Adrenal gland (tissue), 12 donors: ENCODE data around the gene LRRC56. TPM values are rescaled to one million over a fixed set of nuclear protein-coding genes. Genes with fewer than 3 reads are reported as not detected.
A peak's percentile ranks its signal among the peaks of the same experiment; 100 is the strongest.

ENCODE experiments used
- DNase-seq, 7 donors: peaks; one replicate each; pipeline ENCODE4 v3.0.0-alpha.2; 2019 to 2020
- H3K27ac ChIP-seq, 5 donors: fragments of 200-600 bp; sonication (generic) in 4 of 5; 1 replicate in 3 of 5; 2 replicates in 2 of 5; pipeline versions ENCODE4 v1.5.1 to v1.8.0; 2016 to 2020; ENCODE audit warnings: mild to moderate bottlenecking in 1 of 5
- H3K27me3 ChIP-seq: fragments of 200-600 bp; 2 replicates; pipeline ENCODE4 v1.8.0; 2021
- H3K36me3 ChIP-seq, 2 donors: fragments of 200-600 bp; replicated peaks in 1 of 2; 1 replicate in 1 of 2; 2 replicates in 1 of 2; pipeline versions ENCODE4 v1.5.1 to v1.8.0; 2018 to 2022
- H3K4me1 ChIP-seq, 2 donors: fragments of 200-600 bp; replicated peaks in 1 of 2; 1 replicate in 1 of 2; 2 replicates in 1 of 2; pipeline versions ENCODE4 v1.5.1 to v1.8.0; 2018 to 2021
- H3K4me3 ChIP-seq, 4 donors: fragments of 200-600 bp; sonication (generic) in 3 of 4; one replicate each; pipeline ENCODE4 v1.5.1; 2016 to 2018
- H3K9me3 ChIP-seq, 3 donors: fragments of 200-600 bp; sonication (generic) in 1 of 3; replicated peaks in 1 of 3; 1 replicate in 2 of 3; 2 replicates in 1 of 3; pipeline versions ENCODE4 v1.5.1 to v1.8.0; 2016 to 2021
- CTCF ChIP-seq, 6 experiments: fragments of 450-650 bp in 4 of 6; fragments of 200-600 bp in 2 of 6; sonication (generic) in 1 of 6; IDR thresholded peaks; 1 replicate in 5 of 6; 2 replicates in 1 of 6; pipeline versions ENCODE4 v1.5.1 to v1.8.0; 2016 to 2021; ENCODE audit warnings: antibody characterized with exemption in 6 of 6, mild to moderate bottlenecking in 2 of 6, moderate library complexity in 1 of 6
- POLR2A ChIP-seq, 2 donors: fragments of 450-650 bp; IDR thresholded peaks; one replicate each; pipeline ENCODE4 v1.6.1; 2017; ENCODE audit warnings: antibody characterized with exemption in 2 of 2, mild to moderate bottlenecking in 2 of 2, moderate library complexity in 1 of 2
- WGBS, 4 donors: extraction: QIAGEN DNeasy Blood & Tissue Kit in 2 of 4; methylation state at CpG; one replicate each; pipeline versions ENCODE4 v1.1.5 to v1.1.7; 2013 to 2017; 5-methylcytosine and 5-hydroxymethylcytosine counted together
- intact Hi-C, 2 donors: fragments of 100-400 bp; cut with DNase I; formaldehyde crosslinking; loops; one replicate each; pipeline versions ENCODE4 v1.14.1 to v1.15.0; 2022 to 2023
- polyA plus RNA-seq, 3 donors: library from polyadenylated mRNA; stranded (reverse); fragments of 200-250 nt in 2 of 3; fragments of 350-450 nt in 1 of 3; fragmentation: Illumina TruSeq in 1 of 3; extraction: RNeasy Lipid Tissue Mini Kit (QIAGEN cat#74804) in 1 of 3; gene quantifications; one replicate each; pipeline ENCODE4 v1.2.3, GENCODE V29; 2013 to 2014
- total RNA-seq, 9 donors: library from RNA; depleted of rRNA in 4 of 9; stranded (reverse); fragments of >200 nt in 4 of 9; fragments of 120-200 nt in 1 of 9; fragmentation: NEBNext Ultra II Directional in 1 of 9; extraction: Animal tissue kit (Norgen Biotek cat#: 25700) in 1 of 9; gene quantifications; one replicate each; pipeline versions ENCODE4 v1.1.0 to v1.2.4, GENCODE V29; 2013 to 2023
- donor health status: healthy with polysubstance abuse.
- donor health status: Bipolar disorder and iron deficiency.
- donor health status: DM: yes; HTN: yes; CAD: no.
- donor health status: DM: no; HTN: no; CAD: no.
- donor health status: DM: no; HTN: no; CAD: no.
- donor health status: DM: yes; HTN: yes; CAD: no.

LRRC56 gene
- total and polyA plus RNA-seq, 12 donors: 0.32 to 4.3 (median 0.96) TPM; not detected in 2

- no peaks in the 10 kb centered on the region for H3K9me3 ChIP-seq
- peaks cover 11 to 29% of the 10 kb centered on the region in 2 donors for H3K4me1 ChIP-seq
- no peak overlapping the region for H3K4me3 ChIP-seq
- TF ChIP-seq POLR2A (IDR thresholded peaks at IDR 0.05) (no peak), CTCF (IDR thresholded peaks at IDR 0.05) (no peak)
- no peaks in the 10 kb centered on the region for H3K36me3 ChIP-seq
- peaks cover 24% of the 10 kb centered on the region for H3K27me3 ChIP-seq
- no peak overlapping the region for H3K27ac ChIP-seq
- intact Hi-C loops: loop anchor here (5.0 to 10.0 kb wide), 2 partner anchors 55 to 167 kb away; no protein-coding TSS in a partner anchor
- 88 to 91% (median 89%) methylated on average over 7 to 24 of the region's 24 CpGs for WGBS, 4 donors
- no peak for DNase-seq
Measured at GRCh38 chr11:557328-558132, 20.2 kb downstream of the LRRC56 start.

- intact Hi-C loops: loop anchor here (5.0 to 10.0 kb wide), 2 partner anchors 54 to 166 kb away; no protein-coding TSS in a partner anchor
Measured at GRCh38 chr11:558503-558902, 21.2 kb downstream of the LRRC56 start.

GRCh38 chr11:559020-559620 is 21.8 kb downstream of the LRRC56 start:
- no peak overlapping the region for H3K27ac ChIP-seq
- no peak overlapping the region for H3K4me3 ChIP-seq
- H3K9me3 ChIP-seq: no peaks in the 10 kb centered on the region
- H3K36me3 ChIP-seq: no peaks in the 10 kb centered on the region
- no peak for DNase-seq
- TF ChIP-seq CTCF (IDR thresholded peaks at IDR 0.05): no peak
- no peak for TF ChIP-seq POLR2A (IDR thresholded peaks at IDR 0.05)
- H3K27me3 ChIP-seq: peaks cover 20% of the 10 kb centered on the region
- WGBS, 4 donors: 84 to 94% (median 88%) methylated on average over 6 to 15 of the region's 15 CpGs
- H3K4me1 ChIP-seq: peaks cover 11 to 29% of the 10 kb centered on the region in 2 donors
- intact Hi-C loops: loop anchor here (5.0 to 10.0 kb wide), 2 partner anchors 53 to 166 kb away; no protein-coding TSS in a partner anchor

More at GRCh38 chr11:558503-558902, 21.2 kb downstream of the LRRC56 start:
- H3K4me1 ChIP-seq: peaks cover 11 to 29% of the 10 kb centered on the region in 2 donors
- WGBS, 4 donors: 72 to 98% (median 89%) methylated on average over 6 to 20 of the region's 20 CpGs
- H3K9me3 ChIP-seq: no peaks in the 10 kb centered on the region
- DNase-seq: no peak
- no peaks in the 10 kb centered on the region for H3K36me3 ChIP-seq
- TF ChIP-seq CTCF (IDR thresholded peaks at IDR 0.05) (no peak), POLR2A (IDR thresholded peaks at IDR 0.05) (no peak)
- H3K4me3 ChIP-seq: no peak overlapping the region
- H3K27me3 ChIP-seq: peaks cover 22% of the 10 kb centered on the region
- no peak overlapping the region for H3K27ac ChIP-seq

- 79 to 87% (median 84%) methylated on average over 11 to 18 of the region's 18 CpGs for WGBS, 4 donors
- Histone ChIP-seq H3K4me3 (peak overlapping the region in 1 of 4 donors; percentile 94), H3K9me3 (no peaks in the 10 kb centered on the region), H3K36me3 (no peaks in the 10 kb centered on the region), H3K27ac (no peak overlapping the region), H3K27me3 (peaks cover 13% of the 10 kb centered on the region), H3K4me1 (peaks cover 11 to 24% of the 10 kb centered on the region in 2 donors)
- intact Hi-C loops: loop anchor here (5.0 to 10.0 kb wide), 2 partner anchors 52 to 165 kb away; no protein-coding TSS in a partner anchor
- DNase-seq: no peak
- TF ChIP-seq POLR2A (IDR thresholded peaks at IDR 0.05) (no peak), CTCF (IDR thresholded peaks at IDR 0.05) (no peak)
Measured at GRCh38 chr11:559712-560304, 22.5 kb downstream of the LRRC56 start.
